ENCODE results near the gene HK1.

The HK1 gene

DNA sequence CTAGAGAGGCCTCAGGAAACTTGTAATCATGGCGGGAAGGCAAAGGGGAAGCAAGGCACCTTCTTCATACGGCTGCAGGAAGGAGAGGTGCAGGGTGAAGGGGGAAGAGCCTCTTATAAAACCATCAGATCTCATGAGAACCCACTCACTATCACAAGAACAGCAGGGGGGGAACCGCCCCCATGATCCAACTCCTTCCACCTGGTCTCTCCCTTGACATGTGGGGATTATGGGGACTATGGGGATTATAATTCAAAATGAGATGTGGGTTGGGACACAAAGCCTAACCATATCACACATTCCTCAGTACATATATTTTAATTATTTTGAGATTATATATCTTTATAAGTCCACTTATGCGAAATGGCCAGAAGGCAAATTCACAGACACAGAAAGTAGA, 8.9 kb downstream of the HK1 start (continued):
- no peak for TF ChIP-seq ZNF645 (tag by site-specific recombination; IDR thresholded peaks at IDR 0.05)

GRCh38 chr10:69290993-69291392, 12.7 kb downstream of the HK1 start:
- Histone ChIP-seq H3K4me3 (ENCODE audit: low read depth, low read length) (no peak overlapping the region), H3K9me3 (ENCODE audit: control insufficient read depth, insufficient read depth, low read depth, low read length) (no peaks in the 10 kb centered on the region), H3K27ac (ENCODE audit: extremely low read depth, low read depth, low read length) (no peak overlapping the region), H3K4me1 (ENCODE audit: control insufficient read depth, insufficient read depth, low read length) (no peaks in the 10 kb centered on the region), H3K36me3 (ENCODE audit: control insufficient read depth in 2 of 2, insufficient read depth in 1 of 2, low read length in 2 of 2) (no peaks in the 10 kb centered on the region)
- CTCF ChIA-PET = interaction anchor here (0.6 kb wide), 2 partner anchors 26 to 1955 kb away, joined by 3 read pairs; no protein-coding TSS in a partner anchor
- TF ChIP-seq ZNF777 (tag by site-specific recombination; IDR thresholded peaks at IDR 0.05; ENCODE audit: borderline replicate concordance) (no peak), ZNF544 (tag by site-specific recombination; IDR thresholded peaks at IDR 0.05) (no peak), ZNF449 (tag by site-specific recombination; IDR thresholded peaks at IDR 0.05) (no peak)
- TF ChIP-seq, protein P1, sequence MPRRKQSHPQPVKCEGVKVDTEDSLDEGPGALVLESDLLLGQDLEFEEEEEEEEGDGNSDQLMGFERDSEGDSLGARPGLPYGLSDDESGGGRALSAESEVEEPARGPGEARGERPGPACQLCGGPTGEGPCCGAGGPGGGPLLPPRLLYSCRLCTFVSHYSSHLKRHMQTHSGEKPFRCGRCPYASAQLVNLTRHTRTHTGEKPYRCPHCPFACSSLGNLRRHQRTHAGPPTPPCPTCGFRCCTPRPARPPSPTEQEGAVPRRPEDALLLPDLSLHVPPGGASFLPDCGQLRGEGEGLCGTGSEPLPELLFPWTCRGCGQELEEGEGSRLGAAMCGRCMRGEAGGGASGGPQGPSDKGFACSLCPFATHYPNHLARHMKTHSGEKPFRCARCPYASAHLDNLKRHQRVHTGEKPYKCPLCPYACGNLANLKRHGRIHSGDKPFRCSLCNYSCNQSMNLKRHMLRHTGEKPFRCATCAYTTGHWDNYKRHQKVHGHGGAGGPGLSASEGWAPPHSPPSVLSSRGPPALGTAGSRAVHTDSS (tag by site-specific recombination; IDR thresholded peaks at IDR 0.05) = no peak
- POLR2A ChIA-PET = interaction anchor here (0.6 kb wide), 1 partner anchor 275 kb away, joined by 4 read pairs; no protein-coding TSS in a partner anchor

DNA sequence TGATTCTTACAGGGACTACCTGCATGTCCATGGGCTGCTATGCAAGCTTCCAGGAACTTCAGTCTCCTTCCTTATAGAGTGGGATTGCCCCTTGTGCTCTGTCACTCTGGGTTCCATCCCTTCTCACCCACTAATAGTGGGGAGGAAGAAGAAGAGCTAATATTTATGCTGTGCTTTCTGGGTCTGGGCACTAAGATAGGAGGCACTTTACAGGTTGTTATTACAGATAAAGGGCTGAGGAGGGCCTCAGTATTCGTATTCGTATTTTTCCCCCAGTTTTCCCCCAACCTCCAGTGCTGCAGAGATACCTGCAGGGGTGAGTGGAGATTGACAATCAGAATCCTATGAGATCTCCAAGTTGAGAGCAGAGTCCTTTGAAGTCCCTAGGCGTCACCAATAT, 14.2 kb downstream of the HK1 start:
- Histone ChIP-seq H3K36me3 (ENCODE audit: control insufficient read depth in 2 of 2, insufficient read depth in 1 of 2, low read length in 2 of 2) (no peaks in the 10 kb centered on the region), H3K4me3 (ENCODE audit: low read depth, low read length) (no peak overlapping the region), H3K9me3 (ENCODE audit: control insufficient read depth, insufficient read depth, low read depth, low read length) (no peaks in the 10 kb centered on the region), H3K27ac (ENCODE audit: extremely low read depth, low read depth, low read length) (no peak overlapping the region), H3K4me1 (ENCODE audit: control insufficient read depth, insufficient read depth, low read length) (no peaks in the 10 kb centered on the region)
- CTCF ChIA-PET = no interaction called here
- POLR2A ChIA-PET = no interaction called here
- TF ChIP-seq OSR2 (tag by site-specific recombination; IDR thresholded peaks at IDR 0.05) = no peak
- TF ChIP-seq, protein P2, sequence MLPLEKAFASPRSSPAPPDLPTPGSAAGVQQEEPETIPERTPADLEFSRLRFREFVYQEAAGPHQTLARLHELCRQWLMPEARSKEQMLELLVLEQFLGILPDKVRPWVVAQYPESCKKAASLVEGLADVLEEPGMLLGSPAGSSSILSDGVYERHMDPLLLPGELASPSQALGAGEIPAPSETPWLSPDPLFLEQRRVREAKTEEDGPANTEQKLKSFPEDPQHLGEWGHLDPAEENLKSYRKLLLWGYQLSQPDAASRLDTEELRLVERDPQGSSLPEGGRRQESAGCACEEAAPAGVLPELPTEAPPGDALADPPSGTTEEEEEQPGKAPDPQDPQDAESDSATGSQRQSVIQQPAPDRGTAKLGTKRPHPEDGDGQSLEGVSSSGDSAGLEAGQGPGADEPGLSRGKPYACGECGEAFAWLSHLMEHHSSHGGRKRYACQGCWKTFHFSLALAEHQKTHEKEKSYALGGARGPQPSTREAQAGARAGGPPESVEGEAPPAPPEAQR (tag by site-specific recombination; IDR thresholded peaks at IDR 0.05) = no peak
- TF ChIP-seq, protein P1 (tag by site-specific recombination; IDR thresholded peaks at IDR 0.05) = no peak
- no peak for TF ChIP-seq ZNF670 (tag by site-specific recombination; IDR thresholded peaks at IDR 0.05; ENCODE audit: low read depth)
- TF ChIP-seq SP7 (tag by site-specific recombination; IDR thresholded peaks at IDR 0.05) = no peak
- no peak for TF ChIP-seq ZBTB20 (tag by site-specific recombination; IDR thresholded peaks at IDR 0.05)
- no peak for TF ChIP-seq WT1 (tag by site-specific recombination; IDR thresholded peaks at IDR 0.05)
- TF ChIP-seq ZNF132 (tag by site-specific recombination; IDR thresholded peaks at IDR 0.05; ENCODE audit: borderline replicate concordance) = no peak
- TF ChIP-seq, protein P3, sequence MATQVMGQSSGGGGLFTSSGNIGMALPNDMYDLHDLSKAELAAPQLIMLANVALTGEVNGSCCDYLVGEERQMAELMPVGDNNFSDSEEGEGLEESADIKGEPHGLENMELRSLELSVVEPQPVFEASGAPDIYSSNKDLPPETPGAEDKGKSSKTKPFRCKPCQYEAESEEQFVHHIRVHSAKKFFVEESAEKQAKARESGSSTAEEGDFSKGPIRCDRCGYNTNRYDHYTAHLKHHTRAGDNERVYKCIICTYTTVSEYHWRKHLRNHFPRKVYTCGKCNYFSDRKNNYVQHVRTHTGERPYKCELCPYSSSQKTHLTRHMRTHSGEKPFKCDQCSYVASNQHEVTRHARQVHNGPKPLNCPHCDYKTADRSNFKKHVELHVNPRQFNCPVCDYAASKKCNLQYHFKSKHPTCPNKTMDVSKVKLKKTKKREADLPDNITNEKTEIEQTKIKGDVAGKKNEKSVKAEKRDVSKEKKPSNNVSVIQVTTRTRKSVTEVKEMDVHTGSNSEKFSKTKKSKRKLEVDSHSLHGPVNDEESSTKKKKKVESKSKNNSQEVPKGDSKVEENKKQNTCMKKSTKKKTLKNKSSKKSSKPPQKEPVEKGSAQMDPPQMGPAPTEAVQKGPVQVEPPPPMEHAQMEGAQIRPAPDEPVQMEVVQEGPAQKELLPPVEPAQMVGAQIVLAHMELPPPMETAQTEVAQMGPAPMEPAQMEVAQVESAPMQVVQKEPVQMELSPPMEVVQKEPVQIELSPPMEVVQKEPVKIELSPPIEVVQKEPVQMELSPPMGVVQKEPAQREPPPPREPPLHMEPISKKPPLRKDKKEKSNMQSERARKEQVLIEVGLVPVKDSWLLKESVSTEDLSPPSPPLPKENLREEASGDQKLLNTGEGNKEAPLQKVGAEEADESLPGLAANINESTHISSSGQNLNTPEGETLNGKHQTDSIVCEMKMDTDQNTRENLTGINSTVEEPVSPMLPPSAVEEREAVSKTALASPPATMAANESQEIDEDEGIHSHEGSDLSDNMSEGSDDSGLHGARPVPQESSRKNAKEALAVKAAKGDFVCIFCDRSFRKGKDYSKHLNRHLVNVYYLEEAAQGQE (tag by site-specific recombination; IDR thresholded peaks at IDR 0.05) = no peak
- TF ChIP-seq, protein P4, sequence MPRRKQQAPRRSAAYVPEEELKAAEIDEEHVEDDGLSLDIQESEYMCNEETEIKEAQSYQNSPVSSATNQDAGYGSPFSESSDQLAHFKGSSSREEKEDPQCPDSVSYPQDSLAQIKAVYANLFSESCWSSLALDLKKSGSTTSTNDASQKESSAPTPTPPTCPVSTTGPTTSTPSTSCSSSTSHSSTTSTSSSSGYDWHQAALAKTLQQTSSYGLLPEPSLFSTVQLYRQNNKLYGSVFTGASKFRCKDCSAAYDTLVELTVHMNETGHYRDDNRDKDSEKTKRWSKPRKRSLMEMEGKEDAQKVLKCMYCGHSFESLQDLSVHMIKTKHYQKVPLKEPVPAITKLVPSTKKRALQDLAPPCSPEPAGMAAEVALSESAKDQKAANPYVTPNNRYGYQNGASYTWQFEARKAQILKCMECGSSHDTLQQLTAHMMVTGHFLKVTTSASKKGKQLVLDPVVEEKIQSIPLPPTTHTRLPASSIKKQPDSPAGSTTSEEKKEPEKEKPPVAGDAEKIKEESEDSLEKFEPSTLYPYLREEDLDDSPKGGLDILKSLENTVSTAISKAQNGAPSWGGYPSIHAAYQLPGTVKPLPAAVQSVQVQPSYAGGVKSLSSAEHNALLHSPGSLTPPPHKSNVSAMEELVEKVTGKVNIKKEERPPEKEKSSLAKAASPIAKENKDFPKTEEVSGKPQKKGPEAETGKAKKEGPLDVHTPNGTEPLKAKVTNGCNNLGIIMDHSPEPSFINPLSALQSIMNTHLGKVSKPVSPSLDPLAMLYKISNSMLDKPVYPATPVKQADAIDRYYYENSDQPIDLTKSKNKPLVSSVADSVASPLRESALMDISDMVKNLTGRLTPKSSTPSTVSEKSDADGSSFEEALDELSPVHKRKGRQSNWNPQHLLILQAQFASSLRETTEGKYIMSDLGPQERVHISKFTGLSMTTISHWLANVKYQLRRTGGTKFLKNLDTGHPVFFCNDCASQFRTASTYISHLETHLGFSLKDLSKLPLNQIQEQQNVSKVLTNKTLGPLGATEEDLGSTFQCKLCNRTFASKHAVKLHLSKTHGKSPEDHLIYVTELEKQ (tag by site-specific recombination; IDR thresholded peaks at IDR 0.05; ENCODE audit: borderline replicate concordance) = no peak
- TF ChIP-seq, protein P5, sequence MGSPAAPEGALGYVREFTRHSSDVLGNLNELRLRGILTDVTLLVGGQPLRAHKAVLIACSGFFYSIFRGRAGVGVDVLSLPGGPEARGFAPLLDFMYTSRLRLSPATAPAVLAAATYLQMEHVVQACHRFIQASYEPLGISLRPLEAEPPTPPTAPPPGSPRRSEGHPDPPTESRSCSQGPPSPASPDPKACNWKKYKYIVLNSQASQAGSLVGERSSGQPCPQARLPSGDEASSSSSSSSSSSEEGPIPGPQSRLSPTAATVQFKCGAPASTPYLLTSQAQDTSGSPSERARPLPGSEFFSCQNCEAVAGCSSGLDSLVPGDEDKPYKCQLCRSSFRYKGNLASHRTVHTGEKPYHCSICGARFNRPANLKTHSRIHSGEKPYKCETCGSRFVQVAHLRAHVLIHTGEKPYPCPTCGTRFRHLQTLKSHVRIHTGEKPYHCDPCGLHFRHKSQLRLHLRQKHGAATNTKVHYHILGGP (tag by site-specific recombination; IDR thresholded peaks at IDR 0.05) = no peak
- TF ChIP-seq ZNF302 (tag by site-specific recombination; IDR thresholded peaks at IDR 0.05; ENCODE audit: low read depth) = no peak

All from HEK293 (cell line).